Ascending aorta (tissue), 2 donors: ENCODE measurements around the gene IFITM2. TPM values are rescaled to one million over a fixed set of nuclear protein-coding genes. Genes with fewer than 3 reads are reported as not detected.

Source experiments
- DNase-seq, 2 donors: peaks; one replicate each; pipeline ENCODE4 v3.0.0-alpha.2; 2019; ENCODE audit warnings: low spot score in 2 of 2
- H3K27ac ChIP-seq, 2 donors: fragments of 200-600 bp; sonication (generic); one replicate each; pipeline ENCODE4 v1.5.1; 2016 to 2017; ENCODE audit warnings: mild to moderate bottlenecking in 1 of 2
- H3K27me3 ChIP-seq: fragments of 200-600 bp; sonication (generic); one replicate; pipeline ENCODE4 v1.5.1; 2017
- H3K36me3 ChIP-seq, 2 donors: fragments of 200-600 bp; sonication (generic); one replicate each; pipeline ENCODE4 v1.5.1; 2016
- H3K4me1 ChIP-seq, 2 donors: fragments of 200-600 bp; sonication (generic); one replicate each; pipeline ENCODE4 v1.5.1; 2016 to 2017; ENCODE audit warnings: mild to moderate bottlenecking in 1 of 2
- H3K4me3 ChIP-seq, 2 donors: fragments of 200-600 bp; sonication (generic); one replicate each; pipeline ENCODE4 v1.5.1; 2016 to 2017; ENCODE audit warnings: mild to moderate bottlenecking in 1 of 2
- H3K9me3 ChIP-seq, 2 donors: fragments of 200-600 bp; sonication (generic); one replicate each; pipeline ENCODE4 v1.5.1; 2016
- CTCF ChIP-seq, 3 experiments: fragments of 200-600 bp in 2 of 3; fragments of 450-650 bp in 1 of 3; sonication (generic) in 2 of 3; IDR thresholded peaks; one replicate each; pipeline ENCODE4 v1.5.1; 2016 to 2019; ENCODE audit warnings: antibody characterized with exemption in 3 of 3, mild to moderate bottlenecking in 1 of 3, moderate library complexity in 1 of 3
- intact Hi-C: fragments of 100-400 bp; cut with DNase I; formaldehyde crosslinking; loops from one replicate; pipeline ENCODE4 v1.15.1; 2023
- total RNA-seq: library from RNA; depleted of rRNA; stranded (reverse); fragments of >200 nt; gene quantifications from one replicate; pipeline ENCODE4 v1.1.0, GENCODE V29; 2016

Gene IFITM2
- total RNA-seq, 1 donor from 2014 or later = 1,131 TPM

- Histone ChIP-seq H3K4me3 (peak within 1 kb of the TSS; percentile 69 to 97), H3K36me3 (peaks cover under 1 to 5% of the 10 kb centered on the region in 2 donors), H3K9me3 (no peaks in the 10 kb centered on the region), H3K27me3 (peaks cover 4% of the 10 kb centered on the region), H3K27ac (peak within 1 kb of the TSS; percentile 57 to 59), H3K4me1 (peaks cover 8 to 14% of the 10 kb centered on the region in 2 donors)
- TF ChIP-seq CTCF (IDR thresholded peaks at IDR 0.05) = no peak
- intact Hi-C loops = loop anchor here (2.0 kb wide), 1 partner anchor 52 kb away; the partner anchor contains the start of genes PSMD13 and SIRT3
- peak in 1 of 2 donors; percentile 87 for DNase-seq
Observed at GRCh38 chr11:288478-289397, 18.9 kb upstream of the IFITM2 start, which contains the start of gene PGGHG. Gene PGGHG (plus strand): TSS chr11:289126. CDS start chr11:289817, 691 bp downstream.

- TF ChIP-seq CTCF (IDR thresholded peaks at IDR 0.05) = no peak
- no peaks in the 10 kb centered on the region for H3K9me3 ChIP-seq
- peaks cover 7 to 11% of the 10 kb centered on the region in 2 donors for H3K36me3 ChIP-seq
- H3K4me3 ChIP-seq = peak overlapping the region; percentile 69 to 97
- H3K27me3 ChIP-seq = peaks cover 4% of the 10 kb centered on the region
- DNase-seq = peak in 1 of 2 donors; percentile 62
- H3K4me1 ChIP-seq = peaks cover 8 to 14% of the 10 kb centered on the region in 2 donors
- intact Hi-C loops = loop anchor here (2.0 kb wide), 1 partner anchor 53 kb away; the partner anchor contains the start of genes PSMD13 and SIRT3
- peak overlapping the region; percentile 57 to 59 for H3K27ac ChIP-seq
Observed at GRCh38 chr11:289398-289711, 18.3 kb upstream of the IFITM2 start.

DNA sequence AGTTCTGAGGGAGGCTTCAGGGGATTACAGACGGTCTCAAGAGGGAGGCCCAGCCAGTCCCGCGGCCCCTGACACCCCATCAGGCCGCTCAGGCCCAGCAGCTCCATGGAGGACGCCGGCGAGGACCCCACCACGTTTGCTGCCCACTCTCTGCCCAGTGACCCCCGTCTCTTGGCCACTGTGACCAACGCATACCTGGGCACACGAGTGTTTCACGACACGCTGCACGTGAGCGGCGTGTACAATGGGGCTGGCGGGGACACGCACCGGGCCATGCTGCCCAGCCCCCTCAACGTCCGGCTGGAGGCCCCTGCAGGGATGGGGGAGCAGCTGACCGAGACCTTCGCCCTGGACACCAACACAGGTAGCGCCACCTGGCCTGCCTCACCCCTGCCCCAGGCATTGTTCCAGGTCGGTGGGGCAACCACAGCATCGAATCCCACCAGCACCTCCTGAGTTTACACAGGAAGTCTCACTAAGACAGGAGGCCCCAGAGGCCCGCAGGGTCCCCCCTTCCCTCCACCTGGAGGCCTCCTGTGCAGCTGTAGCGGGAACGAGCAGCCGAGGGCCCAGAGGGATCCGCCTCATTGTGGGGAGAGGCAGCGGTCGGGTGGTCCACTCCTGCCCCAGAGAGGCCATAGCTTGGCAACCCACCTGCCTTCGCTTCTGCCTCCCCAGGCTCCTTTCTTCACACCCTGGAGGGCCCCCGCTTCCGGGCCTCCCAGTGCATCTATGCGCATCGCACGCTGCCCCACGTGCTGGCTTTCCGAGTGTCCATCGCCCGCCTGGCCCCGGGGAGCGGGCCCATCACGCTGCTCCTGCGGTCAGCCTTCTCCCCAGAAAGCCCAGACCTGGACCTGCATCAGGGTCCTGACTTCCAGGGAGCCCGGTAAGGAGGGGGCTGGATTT lies 17.6 kb upstream of the IFITM2 start:
- TF ChIP-seq CTCF (IDR thresholded peaks at IDR 0.05) = no peak
- Histone ChIP-seq H3K27ac (peak overlapping the region in 1 of 2 donors; percentile 57), H3K4me1 (peaks cover 8 to 14% of the 10 kb centered on the region in 2 donors), H3K9me3 (no peaks in the 10 kb centered on the region), H3K27me3 (peaks cover 4% of the 10 kb centered on the region), H3K4me3 (peak overlapping the region; percentile 69 to 97), H3K36me3 (peaks cover 7 to 11% of the 10 kb centered on the region in 2 donors)
- no peak for DNase-seq
- intact Hi-C loops = loop anchor here (2.0 kb wide), 1 partner anchor 53 kb away; the partner anchor contains the start of genes PSMD13 and SIRT3

- intact Hi-C loops = no loop called here
- peaks cover 4% of the 10 kb centered on the region for H3K27me3 ChIP-seq
- H3K36me3 ChIP-seq = peaks cover 7 to 11% of the 10 kb centered on the region in 2 donors
- no peak overlapping the region for H3K4me3 ChIP-seq
- peaks cover 8 to 14% of the 10 kb centered on the region in 2 donors for H3K4me1 ChIP-seq
- H3K27ac ChIP-seq = no peak overlapping the region
- DNase-seq = no peak
- TF ChIP-seq CTCF (IDR thresholded peaks at IDR 0.05) = no peak
- no peaks in the 10 kb centered on the region for H3K9me3 ChIP-seq
Observed at GRCh38 chr11:290621-291231, 16.9 kb upstream of the IFITM2 start.
